ENCODE results near the gene CPED1.
"Not testable (repeated sequence)": the region's sequence is repeated elsewhere in the genome, so short reads cannot be mapped to it uniquely, and the experiment has no call there.

Gene CPED1

GRCh38 chr7:121158665-121159064, 170.2 kb downstream of the CPED1 start:
- DNase-seq: no peak

GRCh38 chr7:121159553-121159952, 171.0 kb downstream of the CPED1 start:
- no peak for DNase-seq

GRCh38 chr7:121160150-121161008, 171.9 kb downstream of the CPED1 start:
- DNase-seq: no peak

- no peak for DNase-seq
These were observed 175.2 kb downstream of the CPED1 start for GRCh38 chr7:121163699-121164098.

- no peak for DNase-seq
These were observed 175.7 kb downstream of the CPED1 start for GRCh38 chr7:121164247-121164646.

- no peak for DNase-seq
These were observed 178.4 kb downstream of the CPED1 start for GRCh38 chr7:121166916-121167315.

GRCh38 chr7:121167971-121168370, 179.5 kb downstream of the CPED1 start:
- no peak for DNase-seq

GRCh38 chr7:121169469-121169868, 181.0 kb downstream of the CPED1 start:
- no peak for DNase-seq

GRCh38 chr7:121172484-121172883, 184.0 kb downstream of the CPED1 start:
- no peak for DNase-seq

GRCh38 chr7:121175826-121176225, 187.3 kb downstream of the CPED1 start:
- DNase-seq: no peak

GRCh38 chr7:121178452-121178851, 189.9 kb downstream of the CPED1 start:
- no peak for DNase-seq

- DNase-seq: no peak
These were observed 190.5 kb downstream of the CPED1 start for GRCh38 chr7:121178869-121179497.

- DNase-seq: no peak
These were observed 192.0 kb downstream of the CPED1 start for GRCh38 chr7:121180436-121181063.

GRCh38 chr7:121181357-121181756, 192.8 kb downstream of the CPED1 start:
- no peak for DNase-seq

GRCh38 chr7:121182281-121182680, 193.8 kb downstream of the CPED1 start:
- DNase-seq: no peak

- DNase-seq: no peak
These were observed 194.4 kb downstream of the CPED1 start for GRCh38 chr7:121182902-121183301.

GRCh38 chr7:121183883-121184282, 195.4 kb downstream of the CPED1 start:
- not testable (repeated sequence) for DNase-seq

GRCh38 chr7:121186746-121187145, 198.2 kb downstream of the CPED1 start:
- DNase-seq: no peak

GRCh38 chr7:121187222-121187621, 198.7 kb downstream of the CPED1 start:
- no peak for DNase-seq

GRCh38 chr7:121187676-121188075, 199.2 kb downstream of the CPED1 start:
- no peak for DNase-seq

GRCh38 chr7:121192834-121193233, 204.3 kb downstream of the CPED1 start:
- no peak for DNase-seq

- DNase-seq: no peak
These were observed 206.5 kb downstream of the CPED1 start for GRCh38 chr7:121195010-121195409.

- no peak for DNase-seq
These were observed 207.4 kb downstream of the CPED1 start for GRCh38 chr7:121195874-121196273.

GRCh38 chr7:121196286-121196685, 207.8 kb downstream of the CPED1 start:
- DNase-seq: no peak

All from NCI-H1436 treated with DMSO at 0.1 percent for 48 hours (cell line).